ENCODE data around the gene DLG5.

DLG5 gene

DNA sequence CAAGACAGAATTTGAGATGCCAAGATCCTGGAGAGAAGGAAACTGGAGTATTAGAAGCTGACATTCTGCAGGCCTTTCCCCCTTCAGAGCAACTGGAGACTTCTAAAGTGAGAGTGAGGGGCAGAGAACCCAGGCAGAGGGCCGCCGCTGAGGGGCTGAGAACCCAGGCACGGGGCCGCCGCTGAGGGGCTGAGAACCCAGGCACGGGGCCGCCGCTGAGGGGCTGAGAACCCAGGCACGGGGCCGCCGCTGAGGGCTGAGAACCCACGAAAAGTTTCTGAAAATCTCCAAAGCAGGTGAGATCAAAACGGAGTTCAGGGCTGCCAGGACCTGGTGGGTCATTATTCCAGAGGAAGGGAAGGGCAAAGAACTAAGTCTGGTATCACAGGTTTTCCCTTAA, 126.2 kb downstream of the DLG5 start:
- DNase-seq (ENCODE audit: low read depth in 2 of 2, low spot score in 1 of 2): no peak

DNA sequence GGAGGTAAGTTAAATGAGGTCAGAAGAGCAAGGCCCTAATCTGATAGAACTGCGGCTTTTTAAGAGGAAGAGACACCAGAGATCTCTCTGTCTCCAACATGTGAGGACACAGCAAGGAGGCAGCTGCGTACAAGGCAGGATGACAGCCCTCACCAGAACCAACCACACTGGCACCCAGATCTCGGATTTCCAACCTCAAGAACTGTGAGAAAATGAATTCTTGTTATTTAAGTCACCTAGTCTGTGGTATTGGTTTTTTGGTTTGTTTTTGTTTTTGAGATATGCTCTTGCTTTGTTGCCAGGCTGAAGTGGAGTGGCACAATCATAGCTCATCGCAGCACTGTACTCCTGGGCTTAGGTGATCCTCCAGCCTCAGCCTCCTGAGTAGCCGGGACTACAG, 127.2 kb downstream of the DLG5 start:
- no peak for DNase-seq (ENCODE audit: low read depth in 2 of 2, low spot score in 1 of 2)

GRCh38 chr10:77798940-77799339, 127.6 kb downstream of the DLG5 start:
- DNase-seq (ENCODE audit: low read depth in 2 of 2, low spot score in 1 of 2): no peak

GRCh38 chr10:77796311-77796915, 130.1 kb downstream of the DLG5 start:
- no peak for DNase-seq (ENCODE audit: low read depth in 2 of 2, low spot score in 1 of 2)

DNA sequence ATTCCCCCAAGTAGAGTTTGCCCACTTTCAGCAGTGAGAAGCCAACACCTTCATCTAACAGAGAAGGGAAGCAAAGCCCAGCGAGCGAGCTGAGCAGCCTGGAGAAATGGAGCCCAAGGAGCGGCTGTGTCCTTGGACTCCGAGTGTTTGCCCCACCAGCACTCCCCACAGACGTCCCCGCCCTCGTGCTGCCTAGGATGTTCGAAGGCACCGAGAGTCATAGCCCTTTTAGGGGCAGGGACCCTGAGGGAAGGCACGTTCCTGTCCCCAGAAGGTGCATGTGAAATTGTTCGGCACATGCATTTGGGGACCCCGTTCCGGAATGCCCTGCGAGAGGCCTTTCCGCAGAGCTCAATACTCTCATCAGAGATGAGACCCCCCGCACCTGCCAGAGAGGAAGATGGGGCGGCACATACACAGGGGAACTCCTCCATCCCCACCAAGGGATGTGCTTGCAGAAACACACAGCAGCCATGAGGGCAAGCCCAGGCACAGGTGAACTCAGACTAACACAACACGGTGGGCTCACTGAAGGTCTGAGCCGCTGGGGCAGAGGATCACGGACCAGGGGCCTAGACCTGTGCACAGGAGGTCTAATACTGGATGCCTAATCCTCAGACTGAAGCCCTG, 131.0 kb downstream of the DLG5 start:
- no peak for DNase-seq (ENCODE audit: low read depth in 2 of 2, low spot score in 1 of 2)

GRCh38 chr10:77794256-77795142, 132.1 kb downstream of the DLG5 start:
- no peak for DNase-seq (ENCODE audit: low read depth in 2 of 2, low spot score in 1 of 2)

GRCh38 chr10:77793831-77794230, 132.7 kb downstream of the DLG5 start:
- no peak for DNase-seq (ENCODE audit: low read depth in 2 of 2, low spot score in 1 of 2)

GRCh38 chr10:77792155-77792554, 134.4 kb downstream of the DLG5 start:
- DNase-seq (ENCODE audit: low read depth in 2 of 2, low spot score in 1 of 2): no peak

- no peak for DNase-seq (ENCODE audit: low read depth in 2 of 2, low spot score in 1 of 2)
Observed at GRCh38 chr10:77791506-77791905, 135.0 kb downstream of the DLG5 start.

- no peak for DNase-seq (ENCODE audit: low read depth in 2 of 2, low spot score in 1 of 2)
Observed at GRCh38 chr10:77789861-77790260, 136.7 kb downstream of the DLG5 start.

GRCh38 chr10:77789016-77789415, 137.5 kb downstream of the DLG5 start:
- DNase-seq (ENCODE audit: low read depth in 2 of 2, low spot score in 1 of 2): no peak

GRCh38 chr10:77788496-77789010, 138.0 kb downstream of the DLG5 start:
- no peak for DNase-seq (ENCODE audit: low read depth in 2 of 2, low spot score in 1 of 2)

- DNase-seq (ENCODE audit: low read depth in 2 of 2, low spot score in 1 of 2): no peak
Observed at GRCh38 chr10:77787440-77787839, 139.1 kb downstream of the DLG5 start.

- no peak for DNase-seq (ENCODE audit: low read depth in 2 of 2, low spot score in 1 of 2)
Observed at GRCh38 chr10:77784856-77785255, 141.7 kb downstream of the DLG5 start.

DNA sequence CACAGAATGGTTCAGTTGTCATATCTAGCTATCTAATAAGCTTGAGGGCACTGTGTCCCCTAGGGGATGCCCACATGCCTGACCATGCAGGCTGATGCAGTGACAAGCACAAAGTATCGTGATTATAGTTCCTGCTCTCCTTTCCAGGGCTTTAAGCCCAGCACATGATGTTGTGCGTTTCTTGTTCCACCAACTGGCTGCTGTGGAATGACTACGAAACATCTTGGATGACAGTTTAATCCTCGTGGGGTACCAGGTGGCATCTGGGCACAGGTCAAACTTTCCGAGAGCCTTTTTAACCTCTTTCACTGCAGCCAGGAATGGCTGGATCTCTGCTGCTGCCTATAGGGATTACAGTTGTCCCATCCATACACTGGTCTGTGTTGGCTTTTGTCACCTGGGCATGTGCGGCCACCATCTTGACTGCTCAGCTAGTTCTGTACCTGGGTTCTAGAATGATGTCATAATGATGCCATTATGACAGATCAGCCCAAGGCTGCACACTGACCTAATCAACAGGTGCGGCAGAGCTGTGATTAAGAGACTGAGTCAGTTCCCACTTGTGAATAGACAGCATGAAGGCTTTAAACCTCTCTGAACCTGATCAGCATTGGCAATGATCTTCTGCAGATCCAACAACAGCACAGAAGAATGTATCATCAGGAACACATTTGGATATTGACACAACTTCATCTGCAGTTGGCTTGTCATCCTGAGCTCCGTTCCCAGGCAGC, 144.1 kb downstream of the DLG5 start:
- DNase-seq (ENCODE audit: low read depth in 2 of 2, low spot score in 1 of 2): no peak

DNA sequence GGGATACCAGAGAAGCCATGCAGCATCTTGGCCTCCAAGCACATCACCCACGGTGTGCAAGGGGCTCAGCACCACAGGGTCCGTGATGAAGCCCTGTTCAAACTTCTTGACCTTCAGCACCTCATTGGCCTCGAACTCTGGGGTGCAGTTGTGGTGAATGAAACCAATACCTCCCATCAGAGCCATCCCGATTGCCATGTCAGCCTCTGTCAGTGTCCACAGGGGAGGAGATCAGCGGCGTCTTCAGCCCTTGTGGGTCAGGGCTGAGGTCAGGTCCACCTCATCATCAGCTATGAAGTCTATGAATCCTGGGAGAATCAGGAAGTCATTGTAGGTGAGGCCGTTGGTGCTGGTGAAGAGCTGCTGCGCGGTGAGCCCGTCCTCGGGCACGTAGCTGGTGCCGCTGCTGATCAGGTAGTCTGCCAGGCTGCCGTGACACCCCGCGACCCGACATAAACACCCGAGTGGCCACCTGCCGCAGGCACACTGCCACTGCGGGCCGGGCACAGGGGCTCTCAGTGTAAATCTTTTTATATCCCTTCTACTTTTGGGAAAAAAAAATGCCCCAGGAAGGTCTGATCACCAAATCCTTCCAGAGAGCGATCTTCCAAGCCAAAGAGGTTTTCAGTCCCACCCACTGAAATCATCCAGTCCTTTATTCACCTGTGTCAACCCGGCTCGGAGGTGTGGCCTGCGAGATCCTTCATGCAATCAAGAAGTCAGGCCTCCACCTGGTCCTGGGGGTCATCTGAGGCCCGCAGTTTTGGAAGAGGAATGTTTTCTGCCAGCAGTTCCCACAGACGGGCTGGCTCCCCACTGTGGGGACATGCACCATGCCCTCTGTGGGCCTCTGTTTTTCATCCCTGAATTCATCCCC, 144.9 kb downstream of the DLG5 start:
- no peak for DNase-seq (ENCODE audit: low read depth in 2 of 2, low spot score in 1 of 2)

- no peak for DNase-seq (ENCODE audit: low read depth in 2 of 2, low spot score in 1 of 2)
Observed at GRCh38 chr10:77780180-77780579, 146.4 kb downstream of the DLG5 start.

DNA sequence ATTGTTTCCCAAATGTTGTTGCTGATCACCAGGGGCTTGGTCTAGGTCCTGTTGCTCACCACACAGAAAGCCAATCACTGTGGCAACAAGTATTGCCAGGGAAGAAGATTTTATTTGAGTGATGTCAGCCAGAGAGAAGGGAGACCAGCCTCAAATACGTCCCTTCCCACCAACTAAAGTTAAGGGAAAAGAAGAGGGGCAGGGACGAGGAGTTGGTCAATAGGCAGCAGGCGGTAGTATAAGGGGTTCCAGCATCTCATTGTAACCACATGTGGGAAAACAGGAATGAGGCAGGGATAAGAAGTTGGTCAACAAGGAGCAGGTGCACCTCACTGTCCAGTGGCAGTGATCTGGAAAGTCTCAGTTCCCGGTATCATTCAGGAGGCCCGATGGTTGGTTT, 150.1 kb downstream of the DLG5 start:
- DNase-seq (ENCODE audit: low read depth in 2 of 2, low spot score in 1 of 2): no peak

- DNase-seq (ENCODE audit: low read depth in 2 of 2, low spot score in 1 of 2): no peak
Observed at GRCh38 chr10:77774940-77775391, 151.6 kb downstream of the DLG5 start.
